ENCODE measurements around the gene TCF3.

TCF3 gene

DNA sequence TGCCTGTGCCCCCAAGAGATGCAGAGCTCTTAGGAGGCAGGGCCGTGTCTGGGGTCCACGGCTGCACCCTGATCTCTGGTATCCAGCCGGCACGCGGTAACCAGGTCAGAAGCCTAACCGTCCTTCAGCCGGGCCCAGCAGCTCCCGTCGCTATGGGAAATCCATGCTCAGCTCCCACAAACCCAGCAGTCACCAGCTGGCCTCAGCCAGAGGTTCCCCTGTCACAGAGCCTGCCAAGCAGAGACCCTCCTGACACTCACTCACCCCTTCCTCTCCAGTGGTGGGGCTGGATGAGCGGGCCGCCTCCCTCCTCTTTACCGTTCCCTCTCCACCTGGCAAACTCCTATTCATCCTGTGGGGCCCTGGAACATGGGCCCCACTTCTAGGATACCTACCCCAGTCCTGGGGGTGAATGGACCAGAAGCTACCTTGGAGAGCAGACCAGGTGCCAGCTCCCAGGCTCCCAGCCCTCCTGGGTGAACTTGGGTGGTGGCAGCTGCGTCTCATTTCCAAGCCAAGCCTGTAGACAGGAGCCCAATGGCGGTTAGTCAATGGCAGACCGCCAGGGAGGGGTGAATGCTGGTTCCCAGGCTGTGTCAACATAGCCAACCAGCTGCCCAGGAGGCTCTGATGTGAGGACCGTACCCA lies 21.4 kb upstream of the TCF3 start:
- H3K9me3 ChIP-seq (ENCODE audit: insufficient read depth, low read length, severe bottlenecking): no peaks in the 10 kb centered on the region
- H3K9ac ChIP-seq (ENCODE audit: low read depth, low read length): no peak overlapping the region
- H3K27me3 ChIP-seq (ENCODE audit: insufficient read depth, low read length, poor library complexity): peaks cover 14% of the 10 kb centered on the region
- no peaks in the 10 kb centered on the region for H4K20me1 ChIP-seq (ENCODE audit: insufficient read depth, low read length)
- H2AFZ ChIP-seq (ENCODE audit: low read depth, low read length): no peak overlapping the region
- H3K79me2 ChIP-seq (ENCODE audit: insufficient read depth, low read length): no peaks in the 10 kb centered on the region
- H3K4me3 ChIP-seq (ENCODE audit: low read depth in 1 of 2, low read length in 2 of 2): no peak overlapping the region
- H3K27ac ChIP-seq (ENCODE audit: low read length): no peak overlapping the region
- no peaks in the 10 kb centered on the region for H3K36me3 ChIP-seq (ENCODE audit: insufficient read depth, low read length)
- ATAC-seq (ENCODE audit: insufficient read depth, low read depth) (no peak), DNase-seq (no peak)
- TF ChIP-seq CTCF (IDR thresholded peaks at IDR 0.05; ENCODE audit: borderline replicate concordance, extremely low read depth, low read length, poor library complexity, severe bottlenecking) (no peak), EZH2 (IDR thresholded peaks at IDR 0.05; ENCODE audit: borderline replicate concordance, low read depth, low read length, severe bottlenecking) (no peak)
- peaks cover 7% of the 10 kb centered on the region for H3K4me1 ChIP-seq (ENCODE audit: insufficient read depth, low read length)
- H3K4me2 ChIP-seq (ENCODE audit: insufficient read depth, low read length): no peak overlapping the region

DNA sequence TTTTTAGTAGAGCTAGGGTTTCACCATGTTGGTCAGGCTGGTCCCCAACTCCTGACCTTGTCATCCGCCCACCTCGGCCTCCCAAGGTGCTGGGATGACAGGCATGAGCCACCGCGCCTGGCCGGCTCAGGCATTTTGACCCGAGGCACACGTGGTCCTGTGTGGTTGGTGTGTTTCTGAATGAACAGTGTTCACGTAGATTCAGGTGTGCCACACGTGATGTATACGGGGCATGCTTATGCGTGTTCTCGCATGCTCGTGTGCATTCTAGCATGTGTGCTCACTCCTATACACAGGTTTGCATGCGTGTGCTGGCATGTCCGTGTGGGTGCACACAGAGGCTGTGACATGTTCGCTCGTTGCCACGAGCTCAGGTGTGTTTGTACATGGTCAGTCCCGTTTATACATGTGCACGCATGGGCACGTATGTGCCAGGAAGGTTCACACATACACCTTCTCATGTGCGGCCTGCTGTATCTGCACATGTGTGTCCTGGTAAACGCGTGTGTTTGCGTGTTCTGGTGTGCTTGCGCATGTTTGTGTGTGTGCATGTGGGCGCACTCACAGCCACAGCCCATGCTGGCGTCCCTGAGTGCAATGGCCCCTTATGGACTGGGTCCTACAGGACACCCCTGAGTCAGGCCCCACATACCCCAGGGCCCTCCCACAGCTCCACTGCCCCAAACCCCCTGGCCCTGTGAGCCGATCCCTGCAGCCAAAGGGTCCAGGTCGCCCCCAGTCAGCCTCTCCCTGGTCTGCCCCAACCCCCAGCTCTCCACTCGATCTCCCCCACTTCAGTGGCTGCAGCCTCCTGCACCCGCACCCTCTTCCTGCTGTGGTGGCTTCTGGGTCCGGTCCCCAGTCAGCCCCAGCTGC lies 20.6 kb upstream of the TCF3 start:
- Histone ChIP-seq H3K4me3 (ENCODE audit: low read depth in 1 of 2, low read length in 2 of 2) (no peak overlapping the region), H3K79me2 (ENCODE audit: insufficient read depth, low read length) (no peaks in the 10 kb centered on the region), H3K27ac (ENCODE audit: low read length) (no peak overlapping the region), H2AFZ (ENCODE audit: low read depth, low read length) (no peak overlapping the region), H3K27me3 (ENCODE audit: insufficient read depth, low read length, poor library complexity) (peaks cover 21% of the 10 kb centered on the region), H3K4me1 (ENCODE audit: insufficient read depth, low read length) (peaks cover 7% of the 10 kb centered on the region), H4K20me1 (ENCODE audit: insufficient read depth, low read length) (peaks cover 6% of the 10 kb centered on the region; the same call in 1 of the 2 replicates), H3K9ac (ENCODE audit: low read depth, low read length) (no peak overlapping the region), H3K36me3 (ENCODE audit: insufficient read depth, low read length) (no peaks in the 10 kb centered on the region), H3K4me2 (ENCODE audit: insufficient read depth, low read length) (no peak overlapping the region), H3K9me3 (ENCODE audit: insufficient read depth, low read length, severe bottlenecking) (no peaks in the 10 kb centered on the region)
- no peak for DNase-seq
- no peak for ATAC-seq (ENCODE audit: insufficient read depth, low read depth)
- TF ChIP-seq EZH2 (IDR thresholded peaks at IDR 0.05; ENCODE audit: borderline replicate concordance, low read depth, low read length, severe bottlenecking): no peak
- TF ChIP-seq CTCF (IDR thresholded peaks at IDR 0.05; ENCODE audit: borderline replicate concordance, extremely low read depth, low read length, poor library complexity, severe bottlenecking): no peak

DNA sequence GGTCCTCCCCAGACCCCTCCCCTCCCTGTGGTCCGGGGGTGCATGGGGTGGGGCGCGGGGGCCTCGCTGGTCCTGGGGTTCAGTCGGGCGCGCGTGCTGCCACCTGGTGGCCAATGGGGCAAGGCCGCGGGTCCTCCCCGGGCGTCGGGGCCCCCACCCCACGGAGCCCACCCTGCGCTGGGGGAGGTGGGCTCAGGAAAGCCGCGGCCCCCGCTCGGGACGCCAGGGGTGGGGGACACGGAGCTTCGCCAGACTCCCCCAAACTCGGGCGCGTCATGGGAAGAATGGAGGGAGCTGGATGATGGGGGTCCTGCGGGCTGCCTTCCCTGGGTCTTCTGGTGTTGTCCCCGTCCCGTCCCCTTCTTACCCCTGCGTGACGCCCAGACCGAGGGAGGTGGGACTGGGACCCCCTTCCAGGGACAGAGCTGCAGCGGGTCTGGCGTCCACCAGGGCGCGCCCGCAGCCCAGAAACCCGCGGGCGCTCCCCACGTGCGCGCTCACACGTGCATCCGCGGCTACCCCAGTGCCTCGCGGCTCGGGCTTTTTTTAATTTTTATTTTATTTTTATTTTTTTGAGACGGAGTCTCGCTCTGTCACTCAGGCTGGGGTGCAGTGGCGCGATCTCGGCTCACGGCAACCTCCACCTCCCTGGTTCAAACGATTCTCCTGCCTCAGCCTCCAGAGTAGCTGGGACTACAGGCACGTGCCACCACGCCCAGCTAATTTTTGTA lies 19.8 kb upstream of the TCF3 start:
- H3K27ac ChIP-seq (ENCODE audit: low read length): no peak overlapping the region
- peaks cover 28% of the 10 kb centered on the region for H3K27me3 ChIP-seq (ENCODE audit: insufficient read depth, low read length, poor library complexity)
- peak overlapping the region; percentile 58 for H3K4me2 ChIP-seq (ENCODE audit: insufficient read depth, low read length)
- DNase-seq (peak; percentile 52), ATAC-seq (ENCODE audit: insufficient read depth, low read depth) (peak; percentile 75)
- H3K79me2 ChIP-seq (ENCODE audit: insufficient read depth, low read length): no peaks in the 10 kb centered on the region
- H3K4me1 ChIP-seq (ENCODE audit: insufficient read depth, low read length): peaks cover 7% of the 10 kb centered on the region
- no peaks in the 10 kb centered on the region for H3K9me3 ChIP-seq (ENCODE audit: insufficient read depth, low read length, severe bottlenecking)
- peak overlapping the region; percentile 62 for H2AFZ ChIP-seq (ENCODE audit: low read depth, low read length)
- no peaks in the 10 kb centered on the region for H3K36me3 ChIP-seq (ENCODE audit: insufficient read depth, low read length)
- no peak overlapping the region for H3K4me3 ChIP-seq (ENCODE audit: low read depth in 1 of 2, low read length in 2 of 2)
- H4K20me1 ChIP-seq (ENCODE audit: insufficient read depth, low read length): peaks cover 6% of the 10 kb centered on the region; the same call in 1 of the 2 replicates
- H3K9ac ChIP-seq (ENCODE audit: low read depth, low read length): no peak overlapping the region; the same call in 1 of the 2 replicates
- TF ChIP-seq EZH2 (IDR thresholded peaks at IDR 0.05; ENCODE audit: borderline replicate concordance, low read depth, low read length, severe bottlenecking): no peak
- peak; percentile 69 for TF ChIP-seq CTCF (IDR thresholded peaks at IDR 0.05; ENCODE audit: borderline replicate concordance, extremely low read depth, low read length, poor library complexity, severe bottlenecking)
